ENCODE data around the gene APOC3.
"Not testable (repeated sequence)": the region's sequence is repeated elsewhere in the genome, so short reads cannot be mapped to it uniquely, and the experiment has no call there.

Gene APOC3

GRCh38 chr11:116793772-116794097 lies 36.0 kb upstream of the APOC3 start:
- no peak for DNase-seq (ENCODE audit: low read depth)
- no peak for TF ChIP-seq CTCF (conservative IDR thresholded peaks at IDR 0.05; ENCODE audit: low read length)

GRCh38 chr11:116794851-116795250 lies 34.9 kb upstream of the APOC3 start:
- peak; percentile 17 for DNase-seq (ENCODE audit: low read depth)

More at GRCh38 chr11:116793772-116794097, 36.0 kb upstream of the APOC3 start:
- no peak overlapping the region for H3K4me3 ChIP-seq (ENCODE audit: low read length)

GRCh38 chr11:116796548-116796947 lies 33.2 kb upstream of the APOC3 start:
- no peak for TF ChIP-seq CTCF (conservative IDR thresholded peaks at IDR 0.05; ENCODE audit: low read length)
- no peak overlapping the region for H3K4me3 ChIP-seq (ENCODE audit: low read length)
- DNase-seq (ENCODE audit: low read depth), result no peak

More at GRCh38 chr11:116794851-116795250, 34.9 kb upstream of the APOC3 start:
- no peak overlapping the region for H3K4me3 ChIP-seq (ENCODE audit: low read length)
- TF ChIP-seq CTCF (conservative IDR thresholded peaks at IDR 0.05; ENCODE audit: low read length), result no peak

GRCh38 chr11:116797816-116798215 lies 31.9 kb upstream of the APOC3 start:
- H3K4me3 ChIP-seq (ENCODE audit: low read length), result no peak overlapping the region
- no peak for DNase-seq (ENCODE audit: low read depth)
- TF ChIP-seq CTCF (conservative IDR thresholded peaks at IDR 0.05; ENCODE audit: low read length), result no peak

GRCh38 chr11:116798368-116798767 lies 31.3 kb upstream of the APOC3 start:
- DNase-seq (ENCODE audit: low read depth), result no peak
- H3K4me3 ChIP-seq (ENCODE audit: low read length), result no peak overlapping the region
- TF ChIP-seq CTCF (conservative IDR thresholded peaks at IDR 0.05; ENCODE audit: low read length), result no peak

- no peak overlapping the region for H3K4me3 ChIP-seq (ENCODE audit: low read length)
- TF ChIP-seq CTCF (conservative IDR thresholded peaks at IDR 0.05; ENCODE audit: low read length), result no peak
- DNase-seq (ENCODE audit: low read depth), result no peak
These were observed 29.1 kb upstream of the APOC3 start for GRCh38 chr11:116800610-116801009.

- not testable (repeated sequence) for DNase-seq (ENCODE audit: low read depth); H3K4me3 ChIP-seq (ENCODE audit: low read length)
These were observed 28.0 kb upstream of the APOC3 start for GRCh38 chr11:116801662-116802061.

GRCh38 chr11:116804001-116804400 lies 25.7 kb upstream of the APOC3 start:
- no peak for TF ChIP-seq CTCF (conservative IDR thresholded peaks at IDR 0.05; ENCODE audit: low read length)
- H3K4me3 ChIP-seq (ENCODE audit: low read length), result no peak overlapping the region
- no peak for DNase-seq (ENCODE audit: low read depth)
